Spleen (tissue), 7 donors: ENCODE results near the gene PLEKHM3.

Source experiments
- POLR2A ChIP-seq, 3 donors: fragments of 450-650 bp; IDR thresholded peaks; one replicate each; pipeline ENCODE4 v1.5.1; 2017; ENCODE audit warnings: antibody characterized with exemption in 3 of 3, mild to moderate bottlenecking in 1 of 3
- POLR2AphosphoS5 ChIP-seq, 3 donors: sonication (generic); formaldehyde crosslinking; IDR thresholded peaks; one replicate each; pipeline ENCODE4 v1.5.1; 2017; ENCODE audit warnings: antibody characterized with exemption in 3 of 3
- TF ChIP-seq, protein P1 (sequence below), 11 experiments: fragments of 200-600 bp in 7 of 11; fragments of 450-650 bp in 4 of 11; sonication (generic) in 4 of 11; IDR thresholded peaks in 8 of 11; conservative IDR thresholded peaks in 3 of 11; 1 replicate in 7 of 11; 2 replicates in 4 of 11; pipeline versions ENCODE4 v1.4.0 to v1.8.0; 2016 to 2021; ENCODE audit warnings: antibody characterized with exemption in 11 of 11, inconsistent platforms in 4 of 11, mild to moderate bottlenecking in 1 of 11
- donor health status: DM: no; HTN: no; CAD: no; lungs with moderate emphysema.
- donor health status: DM: no; HTN: no; CAD: no.
- donor health status: DM: no; HTN: no; CAD: no.

- TF ChIP-seq, protein P1, sequence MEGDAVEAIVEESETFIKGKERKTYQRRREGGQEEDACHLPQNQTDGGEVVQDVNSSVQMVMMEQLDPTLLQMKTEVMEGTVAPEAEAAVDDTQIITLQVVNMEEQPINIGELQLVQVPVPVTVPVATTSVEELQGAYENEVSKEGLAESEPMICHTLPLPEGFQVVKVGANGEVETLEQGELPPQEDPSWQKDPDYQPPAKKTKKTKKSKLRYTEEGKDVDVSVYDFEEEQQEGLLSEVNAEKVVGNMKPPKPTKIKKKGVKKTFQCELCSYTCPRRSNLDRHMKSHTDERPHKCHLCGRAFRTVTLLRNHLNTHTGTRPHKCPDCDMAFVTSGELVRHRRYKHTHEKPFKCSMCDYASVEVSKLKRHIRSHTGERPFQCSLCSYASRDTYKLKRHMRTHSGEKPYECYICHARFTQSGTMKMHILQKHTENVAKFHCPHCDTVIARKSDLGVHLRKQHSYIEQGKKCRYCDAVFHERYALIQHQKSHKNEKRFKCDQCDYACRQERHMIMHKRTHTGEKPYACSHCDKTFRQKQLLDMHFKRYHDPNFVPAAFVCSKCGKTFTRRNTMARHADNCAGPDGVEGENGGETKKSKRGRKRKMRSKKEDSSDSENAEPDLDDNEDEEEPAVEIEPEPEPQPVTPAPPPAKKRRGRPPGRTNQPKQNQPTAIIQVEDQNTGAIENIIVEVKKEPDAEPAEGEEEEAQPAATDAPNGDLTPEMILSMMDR (IDR thresholded peaks at IDR 0.05 in 8 of 11, conservative IDR thresholded peaks at IDR 0.05 in 3 of 11) = no peak
- TF ChIP-seq POLR2A (IDR thresholded peaks at IDR 0.05) = no peak
- no peak for TF ChIP-seq POLR2AphosphoS5 (IDR thresholded peaks at IDR 0.05)
These were observed 233.6 kb downstream of the PLEKHM3 start for GRCh38 chr2:207791579-207792243.
